Heart left ventricle (tissue), 13 donors: ENCODE data around the gene C1orf116.
A peak's percentile ranks its signal among the peaks of the same experiment; 100 is the strongest.

Experiments used
- CTCF ChIP-seq, 12 donors: fragments of 200-600 bp; sonication (generic) in 4 of 12; IDR thresholded peaks; one replicate each; pipeline versions ENCODE4 v1.5.0 to v1.8.0; 2018 to 2022; ENCODE audit warnings: antibody characterized with exemption in 12 of 12, mild to moderate bottlenecking in 5 of 12
- POLR2A ChIP-seq, 2 donors: fragments of 450-650 bp; IDR thresholded peaks; one replicate each; pipeline ENCODE4 v1.6.1; 2017; ENCODE audit warnings: antibody characterized with exemption in 2 of 2, mild to moderate bottlenecking in 2 of 2, moderate library complexity in 2 of 2
- donor health status: ischemic (EF 13 %, LVEDD 7.1; RV severe dilation, severe dysfunction).
- donor health status: DM: no; HTN: yes; CAD: no.
- donor health status: DM: no; HTN: no; CAD: no.
- donor health status: ischemic (EF 25% LVEDD 6.9; RV normal size, moderate dysfunction).
- donor health status: ischemic (EF 25% LVEDD 5.7; RV mildly dilated, moderate dysfunction).
- donor health status: ischemic (EF 35%, LVEDD 5.7; RV mildly dilated, moderate dysfunction).
- donor health status: nonischemic (EF 11% LVEDD 7.7; RV severe dilation, severe dysfunction).
- donor health status: DM: yes; HTN: yes; CAD: no.
- donor health status: PGD.
- donor health status: ischemic (EF 29% LVEDD 5.4; RV normal size, mild dysfunction).
- donor health status: nonischemic (EF 23%, LVEDD 6.1; RV moderate dilation, normal function).

- peak in 9 of 12 donors; percentile 6 to 44 (median 20) for TF ChIP-seq CTCF (IDR thresholded peaks at IDR 0.05)
- no peak for TF ChIP-seq POLR2A (IDR thresholded peaks at IDR 0.05)
These were observed 53.0 kb downstream of the C1orf116 start for GRCh38 chr1:206979379-206980043.
